ENCODE results near the gene TRMT61A. TPM values are rescaled to one million over a fixed set of nuclear protein-coding genes. Genes with fewer than 3 reads are reported as not detected.

Gene TRMT61A
- total RNA-seq, 2 donors from 2014 or later = 4.4 to 7.4 TPM

DNA sequence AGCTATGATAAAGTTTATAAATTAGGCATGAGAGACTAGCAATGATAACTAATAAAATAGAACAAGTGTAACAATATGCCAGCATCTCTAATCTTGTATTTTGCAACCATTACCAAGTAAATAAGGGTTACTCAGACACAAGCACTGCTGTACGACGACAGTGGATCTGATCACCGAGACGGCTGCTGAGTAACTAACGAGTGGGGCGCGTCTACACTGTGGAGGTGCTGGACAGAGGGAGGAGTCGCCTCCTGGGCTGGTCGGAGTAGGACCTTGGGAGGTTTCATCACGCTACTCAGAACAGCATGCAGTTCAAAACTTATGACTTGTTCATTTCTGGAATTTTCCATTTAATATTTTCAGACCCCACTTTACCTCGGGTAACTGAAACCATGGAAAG lies 52.2 kb downstream of the TRMT61A start:
- peaks cover 23% of the 10 kb centered on the region for H3K36me3 ChIP-seq
- TF ChIP-seq, protein P1, sequence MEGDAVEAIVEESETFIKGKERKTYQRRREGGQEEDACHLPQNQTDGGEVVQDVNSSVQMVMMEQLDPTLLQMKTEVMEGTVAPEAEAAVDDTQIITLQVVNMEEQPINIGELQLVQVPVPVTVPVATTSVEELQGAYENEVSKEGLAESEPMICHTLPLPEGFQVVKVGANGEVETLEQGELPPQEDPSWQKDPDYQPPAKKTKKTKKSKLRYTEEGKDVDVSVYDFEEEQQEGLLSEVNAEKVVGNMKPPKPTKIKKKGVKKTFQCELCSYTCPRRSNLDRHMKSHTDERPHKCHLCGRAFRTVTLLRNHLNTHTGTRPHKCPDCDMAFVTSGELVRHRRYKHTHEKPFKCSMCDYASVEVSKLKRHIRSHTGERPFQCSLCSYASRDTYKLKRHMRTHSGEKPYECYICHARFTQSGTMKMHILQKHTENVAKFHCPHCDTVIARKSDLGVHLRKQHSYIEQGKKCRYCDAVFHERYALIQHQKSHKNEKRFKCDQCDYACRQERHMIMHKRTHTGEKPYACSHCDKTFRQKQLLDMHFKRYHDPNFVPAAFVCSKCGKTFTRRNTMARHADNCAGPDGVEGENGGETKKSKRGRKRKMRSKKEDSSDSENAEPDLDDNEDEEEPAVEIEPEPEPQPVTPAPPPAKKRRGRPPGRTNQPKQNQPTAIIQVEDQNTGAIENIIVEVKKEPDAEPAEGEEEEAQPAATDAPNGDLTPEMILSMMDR (IDR thresholded peaks at IDR 0.05) = no peak
- no peak overlapping the region for H3K27ac ChIP-seq
- H3K9me3 ChIP-seq = no peaks in the 10 kb centered on the region
- no peak overlapping the region for H3K4me3 ChIP-seq
- DNase-seq (ENCODE audit: low spot score) = no peak
- H3K4me1 ChIP-seq = peaks cover 0 to 13% of the 10 kb centered on the region in 2 donors
- H3K27me3 ChIP-seq = no peaks in the 10 kb centered on the region

DNA sequence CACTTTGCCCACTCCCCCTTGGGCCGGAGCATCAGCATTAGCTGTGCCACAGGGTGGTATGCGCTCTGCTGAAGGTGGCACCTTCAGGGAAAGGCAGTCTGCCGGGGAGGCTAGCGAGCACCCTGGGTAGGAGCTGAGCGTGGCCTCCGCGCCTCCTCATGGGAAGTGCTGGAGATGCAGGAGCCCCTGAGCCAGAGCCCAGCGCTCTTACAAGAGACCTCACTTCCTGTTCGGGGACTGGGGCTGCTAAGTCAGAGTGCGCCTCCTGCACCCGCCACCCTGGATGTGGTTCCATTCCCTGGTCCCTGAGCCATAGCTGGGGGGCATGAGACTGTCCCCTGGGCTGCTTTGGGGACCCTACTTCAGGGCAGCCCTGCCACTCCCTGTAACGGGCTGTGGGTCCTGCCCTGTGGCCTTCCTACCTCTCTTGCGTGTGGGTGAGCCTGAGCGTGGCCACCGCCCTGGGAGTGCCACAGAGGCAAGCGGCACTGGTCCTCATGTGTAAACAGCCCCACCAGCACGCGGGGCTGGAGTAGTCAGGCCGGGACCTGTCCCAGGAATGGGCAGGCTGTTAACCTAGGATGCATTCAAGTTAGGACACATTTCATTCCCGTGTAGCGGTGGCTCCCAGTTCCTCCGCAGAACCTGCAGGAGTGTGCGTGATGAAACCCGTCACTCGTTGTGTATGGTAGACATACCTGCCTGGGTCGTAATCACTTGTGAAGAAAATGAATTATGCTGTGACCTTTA lies 53.1 kb downstream of the TRMT61A start:
- H3K27ac ChIP-seq = no peak overlapping the region
- H3K4me1 ChIP-seq = peaks cover 0 to 4% of the 10 kb centered on the region in 2 donors
- no peak overlapping the region for H3K4me3 ChIP-seq
- H3K9me3 ChIP-seq = no peaks in the 10 kb centered on the region
- H3K27me3 ChIP-seq = no peaks in the 10 kb centered on the region
- TF ChIP-seq, protein P1 (IDR thresholded peaks at IDR 0.05) = no peak
- peaks cover 23% of the 10 kb centered on the region for H3K36me3 ChIP-seq
- DNase-seq (ENCODE audit: low spot score) = no peak

- Histone ChIP-seq H3K4me1 (no peaks in the 10 kb centered on the region), H3K9me3 (no peaks in the 10 kb centered on the region), H3K27ac (no peak overlapping the region), H3K4me3 (no peak overlapping the region), H3K36me3 (peaks cover 19% of the 10 kb centered on the region), H3K27me3 (no peaks in the 10 kb centered on the region)
- DNase-seq (ENCODE audit: low spot score) = no peak
- TF ChIP-seq, protein P1 (IDR thresholded peaks at IDR 0.05) = no peak
These were observed 55.4 kb downstream of the TRMT61A start for GRCh38 chr14:103584326-103584915.

Other genes starting within 250 kb of the TRMT61A start
- gene EIF5, start 195.0 kb upstream of the TRMT61A start, total RNA-seq = 100 to 1,000 TPM; 175 to 205 TPM
- 10 to 100 TPM; 71.7 to 74.2 TPM for gene MARK3, start 143.8 kb upstream of the TRMT61A start, total RNA-seq
- gene CKB, start 6.4 kb upstream of the TRMT61A start, total RNA-seq = 100 to 1,000 TPM; 546 to 707 TPM
- gene BAG5, start 33.5 kb downstream of the TRMT61A start, total RNA-seq = 10 to 100 TPM; 16.1 to 17.7 TPM
- 10 to 100 TPM; 21.3 to 53.2 TPM for gene COA8, start 33.8 kb downstream of the TRMT61A start, total RNA-seq
- 100 to 1,000 TPM; 185 to 201 TPM for gene KLC1, start 100.0 kb downstream of the TRMT61A start, total RNA-seq
- gene XRCC3, start 186.3 kb downstream of the TRMT61A start, total RNA-seq = 1 to 10 TPM; 2.1 to 3.6 TPM
- 10 to 100 TPM; 43.7 to 71.6 TPM for gene ZFYVE21, start 186.6 kb downstream of the TRMT61A start, total RNA-seq

Data from right atrium auricular region (tissue), 2 donors.